SK-N-SH (cell line): Measurements from ENCODE around the gene CHERP. TPM values are rescaled to one million over a fixed set of nuclear protein-coding genes. Genes with fewer than 3 reads are reported as not detected.

Source experiments
- CTCF ChIA-PET: fragments of 300-600, 350-600 bp; formaldehyde crosslinking; extraction: SDS; loops from one replicate; lab custom pipeline; 2021; lab: Yijun Ruan, JAX
- POLR2A ChIA-PET: fragments of 350-600 bp; sonication (Branson Sonifier 250); formaldehyde crosslinking; extraction: SDS; loops from one replicate; lab custom pipeline; 2020; ENCODE audit warnings: antibody characterized with exemption, inconsistent platforms; lab: Yijun Ruan, JAX
- DNase-seq: peaks from one replicate; pipeline ENCODE4 v3.0.0; 2012
- H2AFZ ChIP-seq: fragments of 200-600 bp; sonication (generic); 2 replicates; pipeline ENCODE4 v1.8.1; 2016; ENCODE audit warnings: antibody characterized with exemption, mild to moderate bottlenecking, low read depth
- H3F3A ChIP-seq: fragments of 200-600 bp; sonication (generic); replicated peaks from 2 replicates; pipeline ENCODE3; 2016; ENCODE audit warnings: antibody characterized with exemption, mild to moderate bottlenecking; ENCODE audit not compliant: insufficient read depth
- H3K27ac ChIP-seq, 2 experiments: fragments of 200-500 bp in 1 of 2; fragments of 200-600 bp in 1 of 2; sonication (Bioruptor generic) in 1 of 2; sonication (generic), shearing (Covaris generic) in 1 of 2; 2 replicates each; pipeline versions ENCODE4 v1.5.1 to v1.6.1; 2014 to 2016; ENCODE audit warnings: low read depth in 2 of 2, inconsistent platforms in 1 of 2, low read length in 1 of 2, mild to moderate bottlenecking in 1 of 2, mixed read lengths in 1 of 2
- H3K27me3 ChIP-seq: fragments of 200-600 bp; sonication (generic), shearing (Covaris generic); 2 replicates; pipeline ENCODE4 v1.6.1; 2016; ENCODE audit warnings: mixed run types; ENCODE audit not compliant: insufficient read depth
- H3K36me3 ChIP-seq, 2 experiments: fragments of 200-500 bp in 1 of 2; fragments of 200-600 bp in 1 of 2; sonication (Bioruptor generic) in 1 of 2; sonication (generic) in 1 of 2; replicated peaks in 1 of 2; 2 replicates each; pipeline versions ENCODE3 to v1.5.1; 2014 to 2016; ENCODE audit warnings: low read length in 1 of 2, mild to moderate bottlenecking in 1 of 2; ENCODE audit not compliant: insufficient read depth in 2 of 2, control insufficient read depth in 1 of 2
- H3K4me1 ChIP-seq, 2 experiments: fragments of 200-500 bp in 1 of 2; fragments of 200-600 bp in 1 of 2; sonication (Bioruptor generic) in 1 of 2; sonication (generic), shearing (Covaris generic) in 1 of 2; 2 replicates each; pipeline versions ENCODE4 v1.5.1 to v1.6.1; 2014 to 2016; ENCODE audit warnings: low read depth in 1 of 2, low read length in 1 of 2, mixed run types in 1 of 2; ENCODE audit not compliant: insufficient read depth in 2 of 2, control insufficient read depth in 1 of 2
- H3K4me2 ChIP-seq: fragments of 200-600 bp; sonication (generic), shearing (Covaris generic); 2 replicates; pipeline ENCODE4 v1.6.1; 2017; ENCODE audit warnings: mixed run types
- H3K4me3 ChIP-seq, 2 experiments: fragments of 200-500 bp in 1 of 2; fragments of 200-600 bp in 1 of 2; sonication (Bioruptor generic) in 1 of 2; sonication (generic), shearing (Covaris generic) in 1 of 2; 2 replicates each; pipeline versions ENCODE4 v1.5.1 to v1.8.1; 2014 to 2016; ENCODE audit warnings: low read depth in 2 of 2, inconsistent platforms in 1 of 2, low read length in 1 of 2, mild to moderate bottlenecking in 1 of 2, mixed read lengths in 1 of 2, moderate library complexity in 1 of 2
- H3K79me2 ChIP-seq: fragments of 200-600 bp; sonication (generic); 2 replicates; pipeline ENCODE4 v1.8.1; 2017; ENCODE audit warnings: mild to moderate bottlenecking; ENCODE audit not compliant: insufficient read depth
- H3K9ac ChIP-seq: fragments of 200-600 bp; sonication (generic); 2 replicates; pipeline ENCODE4 v1.6.1; 2017; ENCODE audit warnings: mixed run types
- H3K9me2 ChIP-seq: fragments of 200-600 bp; sonication (generic); 2 replicates; pipeline ENCODE4 v1.6.1; 2017; ENCODE audit warnings: mixed run types
- H3K9me3 ChIP-seq: fragments of 200-600 bp; sonication (generic); 2 replicates; pipeline ENCODE4 v1.6.1; 2017; ENCODE audit warnings: mixed run types, mild to moderate bottlenecking, moderate library complexity
- H4K20me1 ChIP-seq: fragments of 200-600 bp; sonication (generic); 2 replicates; pipeline ENCODE4 v1.6.1; 2017; ENCODE audit warnings: mild to moderate bottlenecking, mixed run types; ENCODE audit not compliant: insufficient read depth
- EP300 ChIP-seq, 2 experiments: IDR thresholded peaks; 2 replicates each; pipeline versions ENCODE4 v1.4.0 to v1.6.1; 2012; ENCODE audit warnings: borderline replicate concordance in 1 of 2, low read depth in 1 of 2, low read length in 1 of 2
- EZH2phosphoT487 ChIP-seq: fragments of 200-600 bp; sonication (generic); IDR thresholded peaks from 2 replicates; pipeline ENCODE4 v1.6.1; 2017; ENCODE audit warnings: low read depth, mixed run types, mild to moderate bottlenecking, antibody characterized with exemption, moderate library complexity, borderline replicate concordance
- FOXM1 ChIP-seq: IDR thresholded peaks from 2 replicates; pipeline ENCODE4 v1.4.0; 2012; ENCODE audit warnings: low read depth, mild to moderate bottlenecking
- GABPA ChIP-seq: IDR thresholded peaks from 2 replicates; pipeline ENCODE4 v1.4.0; 2012; ENCODE audit warnings: low read depth, mild to moderate bottlenecking
- GATA2 ChIP-seq: sonication (generic); formaldehyde crosslinking; IDR thresholded peaks from 2 replicates; pipeline ENCODE4 v1.5.0; 2020; ENCODE audit warnings: mild to moderate bottlenecking, missing genetic modification reagents
- IRF3 ChIP-seq: fragments of 150-350 bp; IDR thresholded peaks from 2 replicates; pipeline ENCODE4 v1.6.1; 2016; ENCODE audit warnings: mild to moderate bottlenecking, low read depth, low read length
- JUND ChIP-seq: IDR thresholded peaks from 2 replicates; pipeline ENCODE4 v1.4.0; 2012
- MAX ChIP-seq: IDR thresholded peaks from 2 replicates; pipeline ENCODE4 v1.4.0; 2012; ENCODE audit warnings: low read depth
- MEF2A ChIP-seq: IDR thresholded peaks from 2 replicates; pipeline ENCODE4 v1.4.0; 2012; ENCODE audit warnings: low read depth, borderline replicate concordance
- NRF1 ChIP-seq: IDR thresholded peaks from 2 replicates; pipeline ENCODE4 v1.6.1; 2012; ENCODE audit warnings: low read depth, mild to moderate bottlenecking, low read length
- POLR2AphosphoS5 ChIP-seq: IDR thresholded peaks from 2 replicates; pipeline ENCODE4 v1.6.1; 2012; ENCODE audit warnings: low read depth, low read length
- RAD21 ChIP-seq: IDR thresholded peaks from 2 replicates; pipeline ENCODE4 v1.6.1; 2012; ENCODE audit warnings: mild to moderate bottlenecking, low read length
- RFX5 ChIP-seq: IDR thresholded peaks from 2 replicates; pipeline ENCODE4 v1.6.1; 2012; ENCODE audit warnings: mild to moderate bottlenecking, improper control_type of control experiment, low read length
- RXRA ChIP-seq: IDR thresholded peaks from 2 replicates; pipeline ENCODE4 v1.4.0; 2012; ENCODE audit warnings: low read depth, mild to moderate bottlenecking, borderline replicate concordance
- SIN3A ChIP-seq: IDR thresholded peaks from 2 replicates; pipeline ENCODE4 v1.6.1; 2012; ENCODE audit warnings: low read depth, mild to moderate bottlenecking, low read length, moderate library complexity, borderline replicate concordance
- SMC3 ChIP-seq: IDR thresholded peaks from 2 replicates; pipeline ENCODE4 v1.6.1; 2012; ENCODE audit warnings: low read depth, low read length, improper control_type of control experiment
- TEAD4 ChIP-seq: IDR thresholded peaks from 2 replicates; pipeline ENCODE4 v1.4.0; 2012; ENCODE audit warnings: mild to moderate bottlenecking, borderline replicate concordance; ENCODE audit not compliant: insufficient read depth
- USF1 ChIP-seq: IDR thresholded peaks from 2 replicates; pipeline ENCODE4 v1.4.0; 2012; ENCODE audit warnings: low read depth, borderline replicate concordance
- YY1 ChIP-seq: IDR thresholded peaks from 2 replicates; pipeline ENCODE4 v1.4.0; 2012; ENCODE audit warnings: low read depth, mild to moderate bottlenecking
- WGBS: methylation state at CpG from one replicate; pipeline ENCODE4 v1.1.6; 2017; ENCODE audit warnings: low lambda C conversion rate; 5-methylcytosine and 5-hydroxymethylcytosine counted together
- polyA plus RNA-seq, 3 experiments: library from polyadenylated mRNA; depleted of rRNA; stranded (reverse); fragments of >200 nt; gene quantifications; 2 replicates each; pipeline ENCODE4 v1.2.3, GENCODE V29; 2012

Gene CHERP
- polyA plus RNA-seq, 1 of the 3 experiments (the other 2 are of a cell fraction) = 16.8 TPM

- H4K20me1 ChIP-seq = no peaks in the 10 kb centered on the region
- H3K27me3 ChIP-seq = no peaks in the 10 kb centered on the region
- CTCF ChIA-PET = interaction anchor here (1.4 kb wide), 1 partner anchor 68 kb away, joined by 3 read pairs; no protein-coding TSS in a partner anchor
- TF ChIP-seq IRF3 (no peak), SIN3A (no peak), GATA2 (CRISPR knock-in tag) (no peak), GABPA (no peak), JUND (no peak), SMC3 (no peak), RXRA (no peak), POLR2AphosphoS5 (no peak), MAX (no peak), USF1 (no peak), NRF1 (no peak), EZH2phosphoT487 (no peak), YY1 (no peak), RFX5 (no peak), MEF2A (no peak), EP300 (IDR thresholded peaks at IDR 0.05; ENCODE audit: borderline replicate concordance in 1 of 2, low read depth in 1 of 2, low read length in 1 of 2) (no peak), FOXM1 (no peak), TEAD4 (no peak), RAD21 (no peak)
- TF ChIP-seq, all 33 proteins: peak for 0
- H3K9me3 ChIP-seq = no peaks in the 10 kb centered on the region
- no peaks in the 10 kb centered on the region for H3K79me2 ChIP-seq
- H3K27ac ChIP-seq = no peak overlapping the region
- no peak overlapping the region for H3K4me3 ChIP-seq
- H3K4me1 ChIP-seq = no peaks in the 10 kb centered on the region
- POLR2A ChIA-PET = interaction anchor here (0.6 kb wide), 1 partner anchor 811 kb away, joined by 3 read pairs; no protein-coding TSS in a partner anchor
- H3F3A ChIP-seq = no peaks in the 10 kb centered on the region
- DNase-seq = peak; percentile 1
- H2AFZ ChIP-seq = no peak overlapping the region
- H3K9me2 ChIP-seq = no peaks in the 10 kb centered on the region
- peaks cover 0 to 19% of the 10 kb centered on the region in 2 experiments for H3K36me3 ChIP-seq
- H3K9ac ChIP-seq = no peak overlapping the region
- no peak overlapping the region for H3K4me2 ChIP-seq
- 95% methylated on average over 25 of the region's 28 CpGs for WGBS
Measured at GRCh38 chr19:16509141-16510061, 32.8 kb downstream of the CHERP start.
